Ovary (tissue), 9 donors: Measurements from ENCODE around the gene WNT2. TPM values are rescaled to one million over a fixed set of nuclear protein-coding genes. Genes with fewer than 3 reads are reported as not detected.

Experiments used
- DNase-seq, 5 donors: peaks; one replicate each; pipeline ENCODE4 v3.0.0-alpha.2; 2019 to 2020
- H3K27ac ChIP-seq, 2 donors: fragments of 200-600 bp; one replicate each; pipeline versions ENCODE4 v1.5.1 to v1.8.0; 2019 to 2022
- H3K27me3 ChIP-seq: fragments of 200-600 bp; one replicate; pipeline ENCODE4 v1.8.0; 2022
- H3K36me3 ChIP-seq: fragments of 200-600 bp; sonication (generic); one replicate; pipeline ENCODE4 v1.5.1; 2019
- H3K4me1 ChIP-seq: one replicate; pipeline ENCODE4 v1.8.1; 2013; ENCODE audit warnings: mild to moderate bottlenecking, moderate library complexity; ENCODE audit not compliant: insufficient read depth
- H3K4me3 ChIP-seq: fragments of 200-600 bp; sonication (generic); one replicate; pipeline ENCODE4 v1.5.1; 2017
- H3K9me3 ChIP-seq, 2 donors: fragments of 200-600 bp in 1 of 2; sonication (generic) in 1 of 2; one replicate each; pipeline versions ENCODE4 v1.5.1 to v1.8.1; 2013 to 2019; ENCODE audit warnings: mild to moderate bottlenecking in 1 of 2, moderate library complexity in 1 of 2
- CTCF ChIP-seq, 3 donors: fragments of 450-650 bp in 2 of 3; fragments of 200-600 bp in 1 of 3; IDR thresholded peaks; one replicate each; pipeline versions ENCODE4 v1.5.1 to v1.8.0; 2016 to 2022; ENCODE audit warnings: antibody characterized with exemption in 3 of 3, mild to moderate bottlenecking in 1 of 3
- EP300 ChIP-seq: sonication (generic); formaldehyde crosslinking; IDR thresholded peaks from one replicate; pipeline ENCODE4 v1.6.1; 2017; ENCODE audit warnings: antibody characterized with exemption
- POLR2A ChIP-seq: fragments of 450-650 bp; IDR thresholded peaks from one replicate; pipeline ENCODE4 v1.6.1; 2017; ENCODE audit warnings: antibody characterized with exemption, mild to moderate bottlenecking, moderate library complexity
- WGBS, 3 donors: extraction: QIAGEN DNeasy Blood & Tissue Kit in 1 of 3; methylation state at CpG; one replicate each; pipeline versions ENCODE4 v1.1.5 to v1.1.7; 2013 to 2017; 5-methylcytosine and 5-hydroxymethylcytosine counted together
- intact Hi-C, 4 donors: fragments of 100-400 bp; cut with DNase I; formaldehyde crosslinking; loops; one replicate each; pipeline versions ENCODE4 v1.11.0 to v1.15.1; 2022 to 2023
- polyA plus RNA-seq, 2 donors: library from polyadenylated mRNA; stranded (reverse); fragments of 200-250 nt in 1 of 2; fragments of 350-450 nt in 1 of 2; fragmentation: Illumina TruSeq in 1 of 2; extraction: RNeasy Lipid Tissue Mini Kit (QIAGEN cat#74804) in 1 of 2; gene quantifications; one replicate each; pipeline ENCODE4 v1.2.3, GENCODE V29; 2013 to 2014
- total RNA-seq, 7 donors: library from RNA; depleted of rRNA in 2 of 7; stranded (reverse); fragments of >200 nt in 2 of 7; fragmentation: NEBNext Ultra II Directional in 3 of 7; extraction: Animal tissue kit (Norgen Biotek cat#: 25700) in 3 of 7; gene quantifications; one replicate each; pipeline versions ENCODE4 v1.1.0 to v1.2.4, GENCODE V29; 2016 to 2023
- donor health status: DM: no; HTN: no; CAD: no; lungs with moderate emphysema.
- donor health status: DM: no; HTN: no; CAD: no.
- donor health status: Bipolar disorder and iron deficiency.
- donor health status: DM: yes; HTN: yes; CAD: no.
- donor health status: DM: no; HTN: no; CAD: no.
- donor health status: DM: yes; HTN: yes; CAD: no.

The WNT2 gene
- total and polyA plus RNA-seq, 9 donors: 0.17 to 2.1 (median 0.45) TPM; not detected in 2

GRCh38 chr7:117241088-117241487, 81.8 kb downstream of the WNT2 start:
- 89 to 93% (median 92%) methylated on average over 4 of the region's 4 CpGs for WGBS, 3 donors
- H3K4me1 ChIP-seq: no peaks in the 10 kb centered on the region
- no peak overlapping the region for H3K27ac ChIP-seq
- intact Hi-C loops: no loop called here
- no peaks in the 10 kb centered on the region for H3K27me3 ChIP-seq
- H3K4me3 ChIP-seq: no peak overlapping the region
- DNase-seq: no peak
- TF ChIP-seq EP300: no peak
- no peak for TF ChIP-seq CTCF (IDR thresholded peaks at IDR 0.05)
- no peak for TF ChIP-seq POLR2A
- H3K36me3 ChIP-seq: no peaks in the 10 kb centered on the region
- H3K9me3 ChIP-seq: no peaks in the 10 kb centered on the region

- 86 to 91% (median 89%) methylated on average over 7 of the region's 7 CpGs for WGBS, 3 donors
- TF ChIP-seq CTCF (IDR thresholded peaks at IDR 0.05) (no peak), POLR2A (no peak), EP300 (no peak)
Observed at GRCh38 chr7:117238937-117239336, 83.9 kb downstream of the WNT2 start.

GRCh38 chr7:117238472-117238871, 84.4 kb downstream of the WNT2 start:
- intact Hi-C loops: no loop called here
- DNase-seq: no peak
- Histone ChIP-seq H3K27ac (no peak overlapping the region), H3K4me1 (no peaks in the 10 kb centered on the region), H3K36me3 (no peaks in the 10 kb centered on the region), H3K27me3 (no peaks in the 10 kb centered on the region), H3K9me3 (no peaks in the 10 kb centered on the region), H3K4me3 (no peak overlapping the region)
- 90 to 94% (median 93%) methylated on average over 7 of the region's 7 CpGs for WGBS, 3 donors
- TF ChIP-seq POLR2A (no peak), EP300 (no peak), CTCF (IDR thresholded peaks at IDR 0.05) (no peak)

More at GRCh38 chr7:117238937-117239336, 83.9 kb downstream of the WNT2 start:
- DNase-seq: no peak
- H3K27ac ChIP-seq: no peak overlapping the region
- no peak overlapping the region for H3K4me3 ChIP-seq
- no peaks in the 10 kb centered on the region for H3K4me1 ChIP-seq
- intact Hi-C loops: no loop called here
- H3K27me3 ChIP-seq: no peaks in the 10 kb centered on the region
- no peaks in the 10 kb centered on the region for H3K36me3 ChIP-seq
- H3K9me3 ChIP-seq: no peaks in the 10 kb centered on the region

GRCh38 chr7:117237646-117238045, 85.2 kb downstream of the WNT2 start:
- Histone ChIP-seq H3K9me3 (no peaks in the 10 kb centered on the region), H3K36me3 (no peaks in the 10 kb centered on the region), H3K27ac (no peak overlapping the region), H3K4me1 (no peaks in the 10 kb centered on the region), H3K27me3 (no peaks in the 10 kb centered on the region), H3K4me3 (no peak overlapping the region)
- WGBS, 3 donors: 76 to 84% (median 82%) methylated on average over 5 of the region's 5 CpGs
- intact Hi-C loops: no loop called here
- no peak for TF ChIP-seq EP300
- no peak for TF ChIP-seq POLR2A
- TF ChIP-seq CTCF (IDR thresholded peaks at IDR 0.05): no peak
- DNase-seq: no peak

GRCh38 chr7:117231047-117231359, 91.9 kb downstream of the WNT2 start:
- no peak overlapping the region for H3K4me3 ChIP-seq
- no peak for DNase-seq
- no peak overlapping the region for H3K27ac ChIP-seq
- no peaks in the 10 kb centered on the region for H3K36me3 ChIP-seq
- WGBS, 3 donors: 79 to 85% (median 83%) methylated on average over 3 of the region's 3 CpGs
- peaks cover 4% of the 10 kb centered on the region for H3K4me1 ChIP-seq
- TF ChIP-seq POLR2A (no peak), EP300 (no peak), CTCF (IDR thresholded peaks at IDR 0.05) (no peak)
- no peaks in the 10 kb centered on the region for H3K27me3 ChIP-seq
- intact Hi-C loops: no loop called here
- no peaks in the 10 kb centered on the region for H3K9me3 ChIP-seq
